Endodermal cell (in vitro differentiated cells): ENCODE measurements around the gene SVBP. TPM values are rescaled to one million over a fixed set of nuclear protein-coding genes. Genes with fewer than 3 reads are reported as not detected.

Experiments
- DNase-seq: peaks from one replicate; pipeline ENCODE4 v3.0.0-alpha.2; 2017
- H3K27ac ChIP-seq: 2 replicates; pipeline ENCODE4 v1.5.1; 2013; ENCODE audit warnings: mild to moderate bottlenecking, low read depth, low read length, moderate library complexity
- H3K27me3 ChIP-seq: 2 replicates; pipeline ENCODE4 v1.6.1; 2013; ENCODE audit warnings: mild to moderate bottlenecking, low read length, moderate library complexity; ENCODE audit not compliant: insufficient read depth, control insufficient read depth, poor library complexity, severe bottlenecking
- H3K36me3 ChIP-seq: 2 replicates; pipeline ENCODE4 v1.7.0; 2013; ENCODE audit warnings: mild to moderate bottlenecking, low read length, moderate library complexity; ENCODE audit not compliant: control insufficient read depth, insufficient read depth
- H3K4me1 ChIP-seq: one replicate; pipeline ENCODE4 v1.7.0; 2013; ENCODE audit warnings: low read length; ENCODE audit not compliant: control insufficient read depth, insufficient read depth
- H3K4me3 ChIP-seq: 2 replicates; pipeline ENCODE4 v1.5.1; 2013; ENCODE audit warnings: mild to moderate bottlenecking, low read length, moderate library complexity
- H3K9ac ChIP-seq: 2 replicates; pipeline ENCODE4 v1.6.1; 2013; ENCODE audit warnings: mild to moderate bottlenecking, low read length, moderate library complexity; ENCODE audit not compliant: poor library complexity, severe bottlenecking; ENCODE audit errors: extremely low read depth
- H3K9me3 ChIP-seq: 2 replicates; pipeline ENCODE4 v1.6.1; 2013; ENCODE audit warnings: mild to moderate bottlenecking, low read length, moderate library complexity; ENCODE audit not compliant: control insufficient read depth
- H3K27ac Mint-ChIP-seq: 2 replicates; pipeline ENCODE4 v1.8.0; 2020; ENCODE audit warnings: mixed read lengths
- H3K27me3 Mint-ChIP-seq: 2 replicates; pipeline ENCODE4 v1.8.0; 2021; ENCODE audit warnings: mild to moderate bottlenecking, mixed read lengths; ENCODE audit not compliant: insufficient read depth
- H3K36me3 Mint-ChIP-seq: 2 replicates; pipeline ENCODE4 v1.8.0; 2020; ENCODE audit warnings: low read depth, mixed read lengths
- H3K4me1 Mint-ChIP-seq: 2 replicates; pipeline ENCODE4 v1.8.0; 2020; ENCODE audit warnings: mixed read lengths
- H3K4me3 Mint-ChIP-seq: 2 replicates; pipeline ENCODE4 v1.8.0; 2020; ENCODE audit warnings: mild to moderate bottlenecking, moderate library complexity, mixed read lengths
- H3K9me3 Mint-ChIP-seq: 2 replicates; pipeline ENCODE4 v1.8.0; 2020; ENCODE audit warnings: mild to moderate bottlenecking, mixed read lengths
- CTCF ChIP-seq: fragments of 200-600 bp; sonication (generic); conservative IDR thresholded peaks from 2 replicates; pipeline ENCODE4 v1.5.0; 2021; ENCODE audit warnings: antibody characterized with exemption, mild to moderate bottlenecking
- WGBS, 2 experiments: methylation state at CpG; one replicate each; pipeline versions ENCODE4 v1.1.5 to v1.1.7; 2013; ENCODE audit warnings: missing lambda C conversion rate in 2 of 2, mixed read lengths in 1 of 2; ENCODE audit not compliant: insufficient coverage in 1 of 2, insufficient read length in 1 of 2; 5-methylcytosine and 5-hydroxymethylcytosine counted together
- total RNA-seq, 2 donors: library from RNA; stranded (reverse); fragmentation: NEBNext Ultra II Directional in 1 of 2; extraction: Animal tissue kit (Norgen Biotek cat#: 25700) in 1 of 2; gene quantifications; 2 replicates in 1 of 2; 3 replicates in 1 of 2; pipeline ENCODE4 v1.2.1, GENCODE V29; 2021

The SVBP gene
- total RNA-seq, 2 donors from 2014 or later, result 40.2 to 45.3 TPM

- H3K36me3 ChIP-seq, result peaks cover 22% of the 10 kb centered on the region
- H3K4me1 ChIP-seq, result no peaks in the 10 kb centered on the region
- 94% methylated on average over 8 of the region's 8 CpGs for WGBS, 2 experiments
- no peak for DNase-seq
- no peak for TF ChIP-seq CTCF
- H3K9me3 ChIP-seq, result peaks cover 24% of the 10 kb centered on the region
- H3K27me3 ChIP-seq, result no peaks in the 10 kb centered on the region
- Mint-ChIP-seq H3K36me3 (peaks cover 33% of the 10 kb centered on the region), H3K9me3 (peaks cover 27% of the 10 kb centered on the region), H3K4me1 (peaks cover 9% of the 10 kb centered on the region), H3K27ac (no peak overlapping the region), H3K4me3 (no peak overlapping the region), H3K27me3 (no peaks in the 10 kb centered on the region)
- H3K4me3 ChIP-seq, result no peak overlapping the region
- H3K27ac ChIP-seq, result no peak overlapping the region
- no peak overlapping the region for H3K9ac ChIP-seq
Measured at GRCh38 chr1:42801832-42802473, 15.2 kb downstream of the SVBP start.

GRCh38 chr1:42797979-42798378, 19.2 kb downstream of the SVBP start:
- Mint-ChIP-seq H3K4me3 (no peak overlapping the region), H3K27me3 (peaks cover 3% of the 10 kb centered on the region), H3K4me1 (peaks cover 9% of the 10 kb centered on the region), H3K36me3 (no peaks in the 10 kb centered on the region), H3K27ac (no peak overlapping the region), H3K9me3 (peaks cover 4% of the 10 kb centered on the region)
- Histone ChIP-seq H3K36me3 (no peaks in the 10 kb centered on the region), H3K9ac (no peak overlapping the region), H3K27me3 (no peaks in the 10 kb centered on the region), H3K27ac (no peak overlapping the region), H3K9me3 (no peaks in the 10 kb centered on the region), H3K4me3 (no peak overlapping the region), H3K4me1 (no peaks in the 10 kb centered on the region)
- TF ChIP-seq CTCF, result no peak
- no peak for DNase-seq
- WGBS, 2 experiments, result 89 to 100% methylated on average over 1 to 5 of the region's 5 CpGs

- peaks cover 3% of the 10 kb centered on the region for H3K27me3 Mint-ChIP-seq
- Histone ChIP-seq H3K27me3 (no peaks in the 10 kb centered on the region), H3K9me3 (no peaks in the 10 kb centered on the region), H3K36me3 (no peaks in the 10 kb centered on the region), H3K9ac (no peak overlapping the region), H3K4me1 (no peaks in the 10 kb centered on the region), H3K27ac (no peak overlapping the region), H3K4me3 (no peak overlapping the region)
- H3K4me1 Mint-ChIP-seq, result peaks cover 9% of the 10 kb centered on the region
- 98% methylated on average over 3 of the region's 3 CpGs; no CpG with 5 or more reads in 1 of the 2 experiments for WGBS, 2 experiments
- no peak overlapping the region for H3K27ac Mint-ChIP-seq
- H3K36me3 Mint-ChIP-seq, result no peaks in the 10 kb centered on the region
- no peak overlapping the region for H3K4me3 Mint-ChIP-seq
- no peak for DNase-seq
- H3K9me3 Mint-ChIP-seq, result peaks cover 3% of the 10 kb centered on the region
- no peak for TF ChIP-seq CTCF
Measured at GRCh38 chr1:42797414-42797813, 19.8 kb downstream of the SVBP start.
